CD14-positive monocyte (primary cell): ENCODE results near the gene NYAP1. TPM values are rescaled to one million over a fixed set of nuclear protein-coding genes. Genes with fewer than 3 reads are reported as not detected.
A peak's percentile ranks its signal among the peaks of the same experiment; 100 is the strongest.

Experiments
- DNase-seq, 3 donors: peaks; one replicate each; pipeline ENCODE4 v3.0.0-alpha.2; 2011 to 2022
- H2AFZ ChIP-seq: 2 replicates; pipeline ENCODE4 v1.6.0; 2012; ENCODE audit warnings: mild to moderate bottlenecking, low read depth, low read length, inconsistent platforms; ENCODE audit not compliant: insufficient read depth, poor library complexity, severe bottlenecking
- H3K27ac ChIP-seq, 2 donors: 1 replicate in 1 of 2; 2 replicates in 1 of 2; pipeline ENCODE4 v1.5.1; 2012 to 2013; ENCODE audit warnings: low read length in 2 of 2, control low read depth in 1 of 2, inconsistent platforms in 1 of 2, low read depth in 1 of 2, mild to moderate bottlenecking in 1 of 2
- H3K27me3 ChIP-seq, 2 donors: one replicate each; pipeline versions ENCODE4 v1.6.0 to v1.6.1; 2011 to 2013; ENCODE audit warnings: low read length in 2 of 2; ENCODE audit not compliant: control insufficient read depth in 2 of 2, insufficient read depth in 2 of 2
- H3K36me3 ChIP-seq, 2 donors: replicated peaks in 1 of 2; 1 replicate in 1 of 2; 2 replicates in 1 of 2; pipeline versions ENCODE4 v1.5.1 to v1.6.1; 2012 to 2013; ENCODE audit warnings: low read length in 2 of 2, control low read depth in 1 of 2, inconsistent platforms in 1 of 2, mild to moderate bottlenecking in 1 of 2; ENCODE audit not compliant: insufficient read depth in 2 of 2, control insufficient read depth in 1 of 2
- H3K4me1 ChIP-seq, 2 donors: 1 replicate in 1 of 2; 2 replicates in 1 of 2; pipeline versions ENCODE4 v1.5.1 to v1.6.1; 2012 to 2013; ENCODE audit warnings: low read length in 2 of 2, control low read depth in 1 of 2, inconsistent platforms in 1 of 2, mild to moderate bottlenecking in 1 of 2, moderate library complexity in 1 of 2; ENCODE audit not compliant: insufficient read depth in 2 of 2, control insufficient read depth in 1 of 2
- H3K4me2 ChIP-seq: replicated peaks from 2 replicates; pipeline ENCODE3; 2012; ENCODE audit warnings: low read length, moderate library complexity, mild to moderate bottlenecking; ENCODE audit not compliant: poor library complexity, severe bottlenecking; ENCODE audit errors: extremely low read depth
- H3K4me3 ChIP-seq, 3 experiments: fragments of 200-600 bp in 1 of 3; sonication (generic) in 1 of 3; replicated peaks in 1 of 3; 1 replicate in 2 of 3; 2 replicates in 1 of 3; pipeline ENCODE4 v1.5.1; 2011 to 2013; ENCODE audit warnings: low read length in 3 of 3, mild to moderate bottlenecking in 3 of 3, control low read depth in 2 of 3, low read depth in 2 of 3, inconsistent platforms in 1 of 3, moderate library complexity in 1 of 3
- H3K79me2 ChIP-seq: 2 replicates; pipeline ENCODE4 v1.6.0; 2012; ENCODE audit warnings: mild to moderate bottlenecking, control low read depth, inconsistent platforms, low read length, moderate library complexity; ENCODE audit not compliant: insufficient read depth
- H3K9ac ChIP-seq: 2 replicates; pipeline ENCODE4 v1.6.0; 2017; ENCODE audit warnings: low read length, mild to moderate bottlenecking; ENCODE audit not compliant: insufficient read depth, poor library complexity, severe bottlenecking
- H3K9me3 ChIP-seq, 2 donors: replicated peaks in 1 of 2; 1 replicate in 1 of 2; 2 replicates in 1 of 2; pipeline versions ENCODE4 v1.5.1 to v1.6.1; 2012 to 2013; ENCODE audit warnings: low read length in 2 of 2, control low read depth in 1 of 2; ENCODE audit not compliant: control insufficient read depth in 1 of 2, insufficient read depth in 1 of 2
- H4K20me1 ChIP-seq: 2 replicates; pipeline ENCODE4 v1.6.0; 2012; ENCODE audit warnings: mild to moderate bottlenecking, low read length, control low read depth, moderate library complexity; ENCODE audit not compliant: insufficient read depth
- H3K27ac Mint-ChIP-seq, 7 donors: one replicate each; pipeline ENCODE4 v1.8.0; 2020; ENCODE audit warnings: mild to moderate bottlenecking in 7 of 7, mixed read lengths in 7 of 7, moderate library complexity in 6 of 7, inconsistent platforms in 2 of 7
- H3K27me3 Mint-ChIP-seq, 3 donors: one replicate each; pipeline ENCODE4 v1.8.0; 2021 to 2022; ENCODE audit warnings: low read depth in 3 of 3, mild to moderate bottlenecking in 3 of 3, mixed read lengths in 3 of 3, moderate library complexity in 3 of 3, inconsistent platforms in 1 of 3
- H3K36me3 Mint-ChIP-seq, 2 donors: one replicate each; pipeline ENCODE4 v1.8.0; 2020; ENCODE audit warnings: mixed read lengths in 2 of 2, inconsistent platforms in 1 of 2, mild to moderate bottlenecking in 1 of 2
- H3K4me1 Mint-ChIP-seq: one replicate; pipeline ENCODE4 v1.8.0; 2020; ENCODE audit warnings: mild to moderate bottlenecking, mixed read lengths
- H3K4me3 Mint-ChIP-seq, 2 donors: one replicate each; pipeline ENCODE4 v1.8.0; 2020; ENCODE audit warnings: mild to moderate bottlenecking in 2 of 2, mixed read lengths in 2 of 2, moderate library complexity in 1 of 2
- H3K9me3 Mint-ChIP-seq, 7 donors: one replicate each; pipeline ENCODE4 v1.8.0; 2020 to 2022; ENCODE audit warnings: mixed read lengths in 7 of 7, mild to moderate bottlenecking in 6 of 7, moderate library complexity in 6 of 7, inconsistent platforms in 2 of 7
- WGBS: methylation state at CpG from one replicate; pipeline ENCODE4 v1.1.5; 2013; ENCODE audit warnings: missing lambda C conversion rate; ENCODE audit not compliant: insufficient coverage; 5-methylcytosine and 5-hydroxymethylcytosine counted together
- intact Hi-C, 2 donors: fragments of 100-400 bp; cut with micrococcal nuclease; formaldehyde crosslinking; loops; one replicate each; pipeline versions ENCODE4 v1.15.0 to v1.15.1; 2023
- polyA plus RNA-seq, 3 donors: library from polyadenylated mRNA; depleted of rRNA in 1 of 3; unstranded in 2 of 3; stranded (reverse) in 1 of 3; fragments of 300-500 nt in 2 of 3; fragments of >200 nt in 1 of 3; fragmentation: Illumina TruSeq in 2 of 3; gene quantifications; 1 replicate in 2 of 3; 2 replicates in 1 of 3; pipeline ENCODE4 v1.2.3, GENCODE V29; 2012 to 2021
- TF ChIP-seq, protein P1 (sequence below): fragments of 200-600 bp; IDR thresholded peaks from one replicate; pipeline ENCODE4 v1.8.0; 2022; ENCODE audit warnings: antibody characterized with exemption, mild to moderate bottlenecking

The NYAP1 gene
- polyA plus RNA-seq, 3 donors = not detected

DNA sequence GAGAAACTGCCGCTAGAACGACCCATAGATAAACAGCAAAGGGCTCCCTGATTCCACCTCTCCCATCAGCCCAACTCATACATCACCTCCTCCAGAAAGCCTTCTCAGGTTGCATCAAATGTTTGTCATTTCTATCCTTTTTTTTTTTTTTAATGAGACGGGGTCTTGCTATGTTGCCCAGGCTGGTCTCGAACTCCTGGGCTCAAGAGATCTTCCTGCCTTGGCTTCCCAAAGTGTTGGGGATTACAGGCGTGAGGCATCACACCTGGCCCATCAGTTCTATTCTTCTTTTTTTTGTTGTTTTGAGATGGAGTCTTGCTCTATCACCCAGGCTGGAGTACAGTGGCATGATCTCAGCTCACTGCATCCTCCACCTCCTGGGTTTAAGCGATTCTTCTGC lies 26.7 kb upstream of the NYAP1 start:
- TF ChIP-seq, protein P1, sequence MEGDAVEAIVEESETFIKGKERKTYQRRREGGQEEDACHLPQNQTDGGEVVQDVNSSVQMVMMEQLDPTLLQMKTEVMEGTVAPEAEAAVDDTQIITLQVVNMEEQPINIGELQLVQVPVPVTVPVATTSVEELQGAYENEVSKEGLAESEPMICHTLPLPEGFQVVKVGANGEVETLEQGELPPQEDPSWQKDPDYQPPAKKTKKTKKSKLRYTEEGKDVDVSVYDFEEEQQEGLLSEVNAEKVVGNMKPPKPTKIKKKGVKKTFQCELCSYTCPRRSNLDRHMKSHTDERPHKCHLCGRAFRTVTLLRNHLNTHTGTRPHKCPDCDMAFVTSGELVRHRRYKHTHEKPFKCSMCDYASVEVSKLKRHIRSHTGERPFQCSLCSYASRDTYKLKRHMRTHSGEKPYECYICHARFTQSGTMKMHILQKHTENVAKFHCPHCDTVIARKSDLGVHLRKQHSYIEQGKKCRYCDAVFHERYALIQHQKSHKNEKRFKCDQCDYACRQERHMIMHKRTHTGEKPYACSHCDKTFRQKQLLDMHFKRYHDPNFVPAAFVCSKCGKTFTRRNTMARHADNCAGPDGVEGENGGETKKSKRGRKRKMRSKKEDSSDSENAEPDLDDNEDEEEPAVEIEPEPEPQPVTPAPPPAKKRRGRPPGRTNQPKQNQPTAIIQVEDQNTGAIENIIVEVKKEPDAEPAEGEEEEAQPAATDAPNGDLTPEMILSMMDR = no peak
- Histone ChIP-seq H4K20me1 (no peaks in the 10 kb centered on the region), H3K27ac (no peak overlapping the region), H3K9me3 (no peaks in the 10 kb centered on the region), H3K4me1 (no peaks in the 10 kb centered on the region), H3K79me2 (no peaks in the 10 kb centered on the region), H3K27me3 (no peaks in the 10 kb centered on the region), H3K4me2 (no peak overlapping the region), H3K36me3 (peaks cover 7 to 35% of the 10 kb centered on the region in 2 donors), H2AFZ (no peak overlapping the region), H3K4me3 (no peak overlapping the region), H3K9ac (no peak overlapping the region)
- no peak for DNase-seq
- intact Hi-C loops = no loop called here
- Mint-ChIP-seq H3K4me1 (peaks cover 8% of the 10 kb centered on the region), H3K9me3 (no peaks in the 10 kb centered on the region), H3K27ac (no peak overlapping the region), H3K36me3 (peaks cover 29 to 45% of the 10 kb centered on the region in 2 donors), H3K4me3 (no peak overlapping the region), H3K27me3 (peaks cover 1 to 8% (median 6%) of the 10 kb centered on the region in 3 donors)
- no CpG with 5 or more reads among the region's 6 CpGs for WGBS

DNA sequence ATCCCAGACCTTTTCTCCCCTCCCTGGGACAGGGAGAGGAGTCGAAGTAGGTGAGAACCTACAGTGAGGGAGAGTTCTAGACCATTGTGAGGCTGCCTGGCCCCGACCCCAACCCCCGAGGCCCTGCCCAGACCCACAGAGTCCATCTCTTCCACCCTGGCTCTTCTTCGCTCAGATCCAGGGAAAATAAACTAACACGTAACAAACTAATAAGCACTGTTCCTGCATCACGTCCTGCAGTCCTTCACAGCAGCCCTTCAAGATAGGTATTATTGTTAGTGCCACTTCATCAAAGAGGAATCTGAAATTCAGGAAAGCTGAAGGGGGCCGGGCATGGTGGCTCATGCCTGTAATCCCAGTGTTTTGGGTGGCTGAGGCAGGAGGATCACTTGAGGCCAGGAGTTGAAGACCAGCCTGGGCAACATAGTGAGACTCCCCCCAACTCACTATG lies 19.5 kb upstream of the NYAP1 start, which contains the start of gene SPACDR:
SPACDR (minus strand) TSS at position 51 of the 451 bp plus-strand sequence. CDS start 235 bp downstream, outside the sequence.
- H3K9me3 Mint-ChIP-seq = no peaks in the 10 kb centered on the region
- Histone ChIP-seq H3K9ac (no peak within 1 kb of the TSS), H3K79me2 (no peaks in the 10 kb centered on the region), H4K20me1 (peaks cover 49% of the 10 kb centered on the region), H3K36me3 (peaks cover 32 to 68% of the 10 kb centered on the region in 2 donors), H3K4me1 (peaks cover 0 to 1% of the 10 kb centered on the region in 2 donors), H3K9me3 (no peaks in the 10 kb centered on the region), H3K27me3 (no peaks in the 10 kb centered on the region), H3K4me3 (no peak within 1 kb of the TSS), H3K4me2 (no peak within 1 kb of the TSS), H3K27ac (no peak within 1 kb of the TSS), H2AFZ (no peak within 1 kb of the TSS)
- H3K4me3 Mint-ChIP-seq = no peak within 1 kb of the TSS
- WGBS = no CpG with 5 or more reads among the region's 7 CpGs
- DNase-seq = no peak
- peaks cover 0 to 1% (median 0%) of the 10 kb centered on the region in 3 donors for H3K27me3 Mint-ChIP-seq
- H3K36me3 Mint-ChIP-seq = peaks cover 47 to 77% of the 10 kb centered on the region in 2 donors
- intact Hi-C loops = no loop called here
- TF ChIP-seq, protein P1 = no peak
- peaks cover 7% of the 10 kb centered on the region for H3K4me1 Mint-ChIP-seq
- peak within 1 kb of the TSS in 3 of 7 donors; percentile 6 to 63 (median 46) for H3K27ac Mint-ChIP-seq
